Muscle layer of duodenum (tissue), 2 donors: ENCODE measurements around the gene ZFHX3.

ENCODE experiments used
- H3K27ac ChIP-seq: one replicate; pipeline ENCODE4 v1.7.0; 2013; ENCODE audit warnings: mild to moderate bottlenecking, low read length
- H3K27me3 ChIP-seq: one replicate; pipeline ENCODE4 v1.7.0; 2013; ENCODE audit warnings: low read depth, mild to moderate bottlenecking, control low read depth, low read length
- H3K36me3 ChIP-seq, 2 donors: one replicate each; pipeline ENCODE4 v1.7.0; 2013; ENCODE audit warnings: low read length in 2 of 2, control low read depth in 1 of 2, mild to moderate bottlenecking in 1 of 2; ENCODE audit not compliant: insufficient read depth in 2 of 2, control insufficient read depth in 1 of 2
- H3K4me1 ChIP-seq, 2 donors: one replicate each; pipeline ENCODE4 v1.7.0; 2013; ENCODE audit warnings: low read length in 2 of 2, mild to moderate bottlenecking in 2 of 2, control low read depth in 1 of 2, moderate library complexity in 1 of 2; ENCODE audit not compliant: insufficient read depth in 2 of 2, control insufficient read depth in 1 of 2
- H3K4me3 ChIP-seq, 2 donors: one replicate each; pipeline ENCODE4 v1.7.0; 2013; ENCODE audit warnings: low read length in 2 of 2, low read depth in 1 of 2, mild to moderate bottlenecking in 1 of 2
- H3K9me3 ChIP-seq, 2 donors: one replicate each; pipeline ENCODE4 v1.7.0; 2013; ENCODE audit warnings: low read length in 2 of 2, control low read depth in 1 of 2, mild to moderate bottlenecking in 1 of 2; ENCODE audit not compliant: control insufficient read depth in 1 of 2
- donor health status: healthy.

Gene ZFHX3

DNA sequence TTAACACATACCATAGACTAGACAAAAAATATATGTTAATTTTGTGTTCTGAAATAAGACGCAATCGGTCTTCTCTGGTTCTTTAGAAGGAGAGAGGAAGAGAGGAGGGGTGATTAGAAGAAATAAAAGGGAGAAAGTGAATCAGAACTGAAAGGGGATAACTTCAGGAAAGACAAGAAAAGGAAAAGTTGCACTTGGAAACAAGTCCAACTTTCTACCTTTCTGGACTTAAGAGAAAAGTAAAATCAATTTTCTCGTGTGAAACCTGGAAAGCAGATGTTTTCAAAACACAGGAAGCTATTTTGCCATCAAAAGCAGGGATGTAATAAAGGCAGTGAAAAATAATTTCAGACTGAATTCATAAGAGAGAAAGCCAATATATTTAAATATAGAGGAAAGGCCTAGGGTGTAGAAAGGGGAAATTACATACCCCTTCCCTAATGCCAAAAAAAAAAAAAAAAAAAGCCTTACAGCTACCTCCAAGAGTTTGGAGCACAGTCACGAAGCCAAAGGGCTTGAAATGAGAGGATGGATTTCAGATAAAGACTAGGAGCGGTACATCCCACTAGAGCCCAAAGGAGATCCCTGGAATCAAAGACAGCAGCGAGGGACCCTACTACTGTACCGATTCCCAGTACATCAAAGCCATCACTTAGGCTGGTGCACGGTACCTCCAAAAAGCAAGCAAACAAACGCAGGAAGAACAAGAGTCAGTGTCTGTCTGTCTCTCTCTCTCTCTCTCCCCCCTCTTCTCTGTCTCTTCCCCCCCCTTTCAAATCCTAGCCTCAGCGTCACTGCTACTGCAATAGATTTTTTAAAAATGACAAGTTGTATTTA lies 12.1 kb upstream of the ZFHX3 start:
- peaks cover 11 to 28% of the 10 kb centered on the region in 2 donors for H3K4me1 ChIP-seq
- H3K27me3 ChIP-seq = peaks cover 25% of the 10 kb centered on the region
- no peaks in the 10 kb centered on the region for H3K36me3 ChIP-seq
- peak overlapping the region; percentile 71 to 82 for H3K4me3 ChIP-seq
- no peaks in the 10 kb centered on the region for H3K9me3 ChIP-seq
- H3K27ac ChIP-seq = peak overlapping the region; percentile 74

DNA sequence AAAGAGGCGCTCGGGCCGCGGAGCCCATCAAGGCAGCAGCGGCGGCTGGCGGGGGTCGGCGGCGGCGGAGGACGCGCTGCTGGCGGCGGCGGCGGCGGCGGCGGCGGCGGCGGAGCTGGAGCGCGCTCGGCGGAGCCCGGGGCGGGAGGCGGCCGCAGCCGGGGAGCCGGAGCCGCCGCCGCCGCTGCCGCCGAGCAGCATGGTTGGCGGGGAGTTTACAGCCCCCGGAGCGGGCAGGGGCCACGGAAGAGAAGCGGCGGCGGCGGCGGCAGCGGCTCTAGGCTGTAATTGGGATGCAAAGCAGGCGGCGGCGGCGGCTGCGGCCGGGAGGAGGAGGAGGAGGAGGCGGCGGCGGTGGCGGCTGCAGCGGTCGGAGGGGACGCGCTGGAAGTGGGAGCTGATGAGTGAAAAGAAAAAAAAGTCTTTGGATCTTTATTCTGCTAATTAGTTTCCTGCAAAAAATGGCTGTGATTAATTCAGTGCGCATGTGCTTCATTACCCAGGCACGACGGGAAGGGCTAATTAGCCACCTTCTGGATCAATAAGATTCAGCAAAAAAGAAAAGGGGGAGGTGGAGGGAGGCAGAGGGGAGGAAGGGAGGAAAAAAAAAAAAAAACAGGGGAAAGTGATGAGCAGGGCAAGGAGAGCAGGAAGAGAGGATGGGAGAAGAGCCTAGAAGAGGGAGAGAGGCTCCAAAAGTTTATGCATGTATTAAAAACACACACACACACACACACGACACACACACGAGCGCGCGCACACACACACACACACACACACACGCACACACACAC lies 10.9 kb upstream of the ZFHX3 start:
- no peaks in the 10 kb centered on the region for H3K36me3 ChIP-seq
- H3K27ac ChIP-seq = peak overlapping the region; percentile 74
- H3K4me3 ChIP-seq = peak overlapping the region; percentile 71 to 82
- H3K4me1 ChIP-seq = peaks cover 11 to 26% of the 10 kb centered on the region in 2 donors
- peaks cover 17% of the 10 kb centered on the region for H3K27me3 ChIP-seq
- no peaks in the 10 kb centered on the region for H3K9me3 ChIP-seq

DNA sequence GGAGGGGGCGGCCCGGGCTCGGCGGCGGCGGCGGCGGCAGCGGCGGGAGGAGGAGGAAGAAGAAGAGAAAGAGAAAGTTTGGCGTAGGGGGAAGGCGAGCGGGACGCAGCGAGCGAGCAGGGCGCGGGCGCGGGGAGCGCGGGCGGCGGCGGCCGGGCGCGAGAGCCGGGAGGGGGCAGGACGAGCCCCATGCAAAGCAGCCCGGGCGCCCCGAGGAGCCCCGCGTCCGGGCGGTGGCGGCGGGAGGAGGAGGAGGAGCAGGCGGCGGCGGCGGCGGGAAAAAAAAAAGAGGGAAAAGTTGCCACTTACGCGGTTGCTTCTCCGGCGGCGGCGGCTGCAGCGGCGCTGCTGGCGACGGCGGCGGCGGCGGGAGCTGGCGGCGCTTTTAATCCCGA lies 10.3 kb upstream of the ZFHX3 start:
- Histone ChIP-seq H3K27ac (no peak overlapping the region), H3K36me3 (no peaks in the 10 kb centered on the region), H3K4me3 (peak overlapping the region in 1 of 2 donors; percentile 56), H3K4me1 (peaks cover 11 to 28% of the 10 kb centered on the region in 2 donors), H3K9me3 (no peaks in the 10 kb centered on the region), H3K27me3 (peaks cover 11% of the 10 kb centered on the region)

DNA sequence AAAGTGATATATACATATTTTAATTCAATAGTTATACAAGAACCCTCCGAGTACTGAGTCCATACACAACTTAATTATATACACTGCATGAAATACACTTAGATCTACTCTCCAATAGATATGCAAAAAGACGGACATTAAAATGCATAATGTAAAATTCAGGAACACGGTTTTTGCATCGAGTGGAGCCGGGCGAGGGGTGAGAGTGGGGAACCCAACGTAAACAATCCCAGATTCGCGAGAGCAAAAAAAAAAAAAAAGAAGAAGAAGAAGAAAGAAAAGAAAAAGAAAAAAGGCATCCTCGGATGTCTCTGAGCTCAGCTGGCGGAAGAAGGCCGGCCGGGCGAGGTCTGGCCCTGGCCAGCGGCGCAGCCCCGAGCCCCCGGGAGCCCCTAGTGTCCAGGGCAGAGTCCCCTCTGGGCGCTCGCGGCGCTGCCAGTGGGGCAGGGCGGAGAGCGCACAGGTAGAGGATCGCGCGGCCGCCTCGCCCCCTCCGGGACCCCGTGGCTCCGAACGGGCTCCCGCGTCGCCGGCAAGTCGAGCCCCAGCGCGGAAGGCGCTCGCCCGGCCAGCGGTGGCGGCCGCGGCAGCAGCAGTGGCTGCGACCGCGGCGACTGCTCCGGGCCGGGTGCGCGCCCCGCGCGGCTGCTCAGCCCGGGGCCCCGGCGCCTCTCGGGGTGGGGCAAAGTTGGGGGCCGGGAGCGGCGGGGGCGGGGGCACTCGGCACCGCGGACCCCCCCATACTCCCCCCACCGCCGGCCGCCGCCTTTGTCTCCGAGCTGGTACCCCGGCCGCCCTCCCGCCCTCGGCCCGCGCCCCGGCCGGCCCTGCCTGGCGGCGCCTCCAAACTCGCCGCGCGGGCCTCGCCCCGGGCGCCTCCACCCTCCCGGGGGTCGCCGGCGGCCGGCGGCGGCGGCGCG lies 9.6 kb upstream of the ZFHX3 start:
- Histone ChIP-seq H3K27me3 (peaks cover 5% of the 10 kb centered on the region), H3K27ac (peak overlapping the region; percentile 89), H3K9me3 (no peaks in the 10 kb centered on the region), H3K4me1 (peaks cover 11 to 28% of the 10 kb centered on the region in 2 donors), H3K36me3 (peaks cover 0 to under 1% of the 10 kb centered on the region in 2 donors), H3K4me3 (peak overlapping the region; percentile 58 to 67)

DNA sequence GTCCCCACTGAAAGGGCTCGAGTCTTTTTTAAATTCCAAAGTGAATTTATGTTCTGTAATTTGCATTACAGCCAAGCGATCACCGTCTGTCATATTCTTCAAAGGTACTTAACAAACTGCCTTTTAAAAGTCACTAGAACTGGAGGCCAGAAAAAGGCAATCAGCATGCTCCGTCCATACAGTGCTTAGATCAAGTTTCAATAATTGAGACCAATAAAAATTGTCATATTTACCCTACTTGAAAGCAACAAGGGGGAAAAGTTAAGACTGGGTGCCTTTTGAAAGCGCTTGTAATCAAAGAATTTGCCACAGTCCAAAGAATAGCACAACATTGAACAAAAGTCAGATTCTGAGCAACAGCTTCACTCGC lies 9.0 kb upstream of the ZFHX3 start:
- Histone ChIP-seq H3K36me3 (peaks cover 0 to 3% of the 10 kb centered on the region in 2 donors), H3K4me1 (peaks cover 11 to 31% of the 10 kb centered on the region in 2 donors), H3K27ac (peak overlapping the region; percentile 89), H3K9me3 (no peaks in the 10 kb centered on the region), H3K4me3 (peak overlapping the region; percentile 58 to 67), H3K27me3 (peaks cover 5% of the 10 kb centered on the region)

DNA sequence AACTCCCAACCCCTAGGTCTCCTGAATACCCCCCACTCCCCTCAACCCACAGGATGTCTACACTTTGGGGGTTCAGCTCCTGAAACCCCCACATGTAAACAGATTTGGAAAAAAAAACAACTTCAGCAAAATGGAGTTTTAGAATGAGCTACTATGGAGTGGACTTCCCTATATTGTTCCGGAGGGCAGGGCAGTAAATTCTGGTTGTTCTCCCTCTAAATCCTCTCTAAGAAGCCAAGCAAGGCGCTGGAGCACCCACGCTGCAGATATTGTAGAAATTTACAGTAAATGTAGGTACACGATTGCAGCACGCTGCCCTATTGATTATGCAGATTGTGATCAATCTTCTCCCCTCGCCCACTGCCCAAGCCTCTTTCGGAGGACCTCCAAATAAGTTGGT lies 8.5 kb upstream of the ZFHX3 start:
- no peaks in the 10 kb centered on the region for H3K9me3 ChIP-seq
- H3K27me3 ChIP-seq = peaks cover 5% of the 10 kb centered on the region
- peaks cover 0 to 3% of the 10 kb centered on the region in 2 donors for H3K36me3 ChIP-seq
- H3K4me3 ChIP-seq = peak overlapping the region; percentile 58 to 67
- peaks cover 11 to 32% of the 10 kb centered on the region in 2 donors for H3K4me1 ChIP-seq
- H3K27ac ChIP-seq = peak overlapping the region; percentile 89

DNA sequence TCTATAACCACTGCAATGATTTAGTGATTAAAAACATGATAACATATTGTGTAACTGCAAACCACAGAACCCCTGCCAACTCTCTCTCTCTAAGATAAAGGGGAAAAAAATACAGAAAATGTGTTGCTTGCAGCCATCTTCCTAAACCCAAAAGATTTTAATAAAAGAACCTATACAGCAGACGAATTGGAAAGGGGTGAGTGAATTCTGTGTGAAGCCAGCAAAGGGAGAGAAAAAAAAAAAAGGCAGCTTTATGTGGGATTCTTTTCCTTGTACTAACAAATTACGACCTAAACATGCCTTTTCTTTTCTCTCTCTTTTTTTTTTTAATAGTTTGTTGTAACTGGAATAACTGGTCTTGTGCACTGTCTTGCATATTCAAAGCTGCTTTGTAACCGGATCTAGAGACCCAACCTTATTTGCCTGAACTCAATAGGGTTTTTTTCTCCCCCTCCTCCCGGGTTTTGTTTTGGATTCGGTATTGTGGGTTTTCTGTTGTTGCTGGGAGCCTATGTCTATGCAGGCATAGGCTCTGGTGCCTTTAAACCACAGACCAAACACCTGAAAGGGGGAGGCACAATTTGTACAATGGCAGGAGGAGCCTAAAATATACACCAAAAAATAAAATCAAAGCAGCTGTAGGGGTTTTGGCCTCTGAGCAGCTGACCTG lies 7.0 kb upstream of the ZFHX3 start:
- Histone ChIP-seq H3K4me3 (peak overlapping the region; percentile 20 to 46), H3K36me3 (peaks cover 0 to 6% of the 10 kb centered on the region in 2 donors), H3K4me1 (peaks cover 11 to 36% of the 10 kb centered on the region in 2 donors), H3K9me3 (no peaks in the 10 kb centered on the region), H3K27me3 (no peaks in the 10 kb centered on the region), H3K27ac (peak overlapping the region; percentile 89)

DNA sequence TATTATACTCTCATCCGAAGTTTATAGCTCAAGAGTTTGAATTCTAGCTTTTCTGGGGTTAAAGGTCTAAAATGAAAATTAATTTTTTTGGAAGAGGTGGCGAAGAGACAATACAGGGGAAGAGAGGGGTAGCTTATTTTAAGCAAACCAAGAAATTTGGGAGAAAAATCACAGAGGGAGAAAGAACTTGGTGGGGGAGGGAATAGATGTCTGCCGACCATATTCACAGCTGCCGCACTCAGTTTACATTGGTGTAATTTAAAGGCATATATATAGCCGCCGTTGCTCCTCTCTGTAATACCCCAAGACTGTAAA lies 6.5 kb upstream of the ZFHX3 start:
- no peaks in the 10 kb centered on the region for H3K27me3 ChIP-seq
- H3K36me3 ChIP-seq = peaks cover 0 to 6% of the 10 kb centered on the region in 2 donors
- H3K27ac ChIP-seq = no peak overlapping the region
- H3K4me1 ChIP-seq = peaks cover 8 to 37% of the 10 kb centered on the region in 2 donors
- H3K9me3 ChIP-seq = no peaks in the 10 kb centered on the region
- H3K4me3 ChIP-seq = no peak overlapping the region

DNA sequence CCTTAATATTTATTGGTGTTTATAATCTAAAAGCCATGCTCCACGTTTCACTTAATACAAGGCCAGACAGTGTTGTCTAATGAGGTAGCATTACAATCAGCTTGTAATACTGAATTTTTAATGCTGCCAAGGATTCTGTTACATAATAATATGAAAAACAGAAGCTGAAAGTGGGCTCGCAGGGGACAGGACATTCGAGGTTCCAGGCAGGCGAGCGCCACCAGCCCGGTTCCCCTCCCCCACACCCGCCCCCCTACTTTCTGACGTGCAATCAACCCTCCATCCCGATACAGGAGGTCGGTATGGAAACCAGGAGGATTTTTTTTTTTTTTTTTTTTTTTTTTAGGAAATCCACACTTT lies 6.2 kb upstream of the ZFHX3 start:
- no peaks in the 10 kb centered on the region for H3K9me3 ChIP-seq
- peaks cover 6 to 38% of the 10 kb centered on the region in 2 donors for H3K4me1 ChIP-seq
- H3K36me3 ChIP-seq = peaks cover 0 to 6% of the 10 kb centered on the region in 2 donors
- H3K27ac ChIP-seq = peak overlapping the region; percentile 68
- no peaks in the 10 kb centered on the region for H3K27me3 ChIP-seq
- H3K4me3 ChIP-seq = no peak overlapping the region

DNA sequence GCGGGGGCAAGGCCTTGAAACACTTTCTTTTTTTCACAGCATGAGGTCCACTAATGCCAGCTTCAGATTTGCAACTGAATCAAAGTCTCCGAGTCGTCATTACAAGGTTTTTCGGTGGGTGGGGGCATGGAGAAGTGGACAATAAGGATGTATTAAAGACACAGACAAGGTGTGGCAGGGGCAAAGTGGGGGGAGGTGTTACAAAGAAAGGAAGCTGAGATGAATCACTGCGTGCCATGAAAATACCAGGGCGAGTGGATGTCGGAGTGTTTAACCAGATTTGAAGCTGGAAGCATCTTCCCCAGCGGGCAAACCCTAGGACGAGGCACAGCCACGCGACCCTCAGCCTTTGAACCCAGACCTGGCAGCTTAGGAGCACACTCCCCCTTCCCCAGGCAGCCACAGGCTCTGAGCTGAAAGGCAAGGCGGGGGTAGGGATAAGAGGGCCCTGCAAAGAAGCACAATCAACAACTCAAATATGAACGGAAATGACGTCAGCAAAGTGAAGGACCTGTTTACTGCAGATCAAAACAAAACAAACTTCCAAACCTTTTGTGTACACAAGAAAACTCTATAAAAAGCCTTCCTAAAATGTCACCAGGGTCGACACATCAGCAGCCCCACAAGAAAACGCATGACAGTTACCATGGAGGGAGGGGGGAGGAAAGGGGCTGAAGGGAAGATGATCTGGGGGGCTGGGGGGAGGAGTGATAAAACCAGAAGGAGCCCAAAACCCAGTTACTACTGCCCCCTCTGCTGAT lies 5.6 kb upstream of the ZFHX3 start:
- H3K36me3 ChIP-seq = peaks cover 0 to 6% of the 10 kb centered on the region in 2 donors
- H3K9me3 ChIP-seq = no peaks in the 10 kb centered on the region
- H3K4me3 ChIP-seq = no peak overlapping the region
- H3K4me1 ChIP-seq = peaks cover 6 to 41% of the 10 kb centered on the region in 2 donors
- peak overlapping the region; percentile 68 for H3K27ac ChIP-seq
- no peaks in the 10 kb centered on the region for H3K27me3 ChIP-seq
